MM.1S (cell line): ENCODE data around the gene MMP20.

ENCODE experiments used
- DNase-seq: peaks from one replicate; pipeline ENCODE4 v3.0.0-alpha.2; 2015
- H2AFZ ChIP-seq: fragments of 300-600 bp; sonication (generic); 2 replicates; pipeline ENCODE4 v1.6.0; 2016; ENCODE audit warnings: antibody characterized with exemption, low read length
- H3F3A ChIP-seq: fragments of 300-600 bp; sonication (generic); 2 replicates; pipeline ENCODE4 v1.6.1; 2016; ENCODE audit warnings: mild to moderate bottlenecking, antibody characterized with exemption, low read length, moderate library complexity, mixed read lengths; ENCODE audit not compliant: insufficient read depth
- H3K27ac ChIP-seq: fragments of 300-600 bp; sonication (generic); 2 replicates; pipeline ENCODE4 v1.5.1; 2016; ENCODE audit warnings: mild to moderate bottlenecking, low read length
- H3K27me3 ChIP-seq: fragments of 300-600 bp; sonication (generic); replicated peaks from 2 replicates; pipeline ENCODE4 v1.6.0; 2016; ENCODE audit warnings: low read length; ENCODE audit not compliant: insufficient read depth
- H3K36me3 ChIP-seq: fragments of 300-600 bp; sonication (generic); replicated peaks from 2 replicates; pipeline ENCODE4 v1.6.1; 2016; ENCODE audit warnings: mild to moderate bottlenecking, low read length, mixed read lengths; ENCODE audit not compliant: insufficient read depth
- H3K4me1 ChIP-seq: fragments of 300-600 bp; sonication (generic); 2 replicates; pipeline ENCODE4 v1.6.1; 2016; ENCODE audit warnings: low read length, mixed read lengths
- H3K4me2 ChIP-seq: fragments of 300-600 bp; sonication (generic); 2 replicates; pipeline ENCODE4 v1.6.0; 2016; ENCODE audit warnings: low read depth, low read length
- H3K4me3 ChIP-seq: fragments of 300-600 bp; sonication (generic); 2 replicates; pipeline ENCODE4 v1.5.1; 2016; ENCODE audit warnings: low read length, mixed read lengths
- H3K79me2 ChIP-seq: fragments of 300-600 bp; sonication (generic); 2 replicates; pipeline ENCODE4 v1.6.1; 2016; ENCODE audit warnings: mixed run types, low read length, mixed read lengths
- H3K9ac ChIP-seq: fragments of 300-600 bp; sonication (generic); 2 replicates; pipeline ENCODE4 v1.6.1; 2016; ENCODE audit warnings: low read length, mixed read lengths
- H3K9me2 ChIP-seq: fragments of 300-600 bp; sonication (generic); replicated peaks from 2 replicates; pipeline ENCODE4 v1.6.1; 2016; ENCODE audit warnings: mild to moderate bottlenecking, low read length, mixed read lengths; ENCODE audit not compliant: insufficient read depth
- H3K9me3 ChIP-seq: fragments of 300-600 bp; sonication (generic); replicated peaks from 2 replicates; pipeline ENCODE4 v1.6.1; 2016; ENCODE audit warnings: mild to moderate bottlenecking, low read length, mixed read lengths; ENCODE audit not compliant: insufficient read depth
- H4K20me1 ChIP-seq: fragments of 300-600 bp; sonication (generic); 2 replicates; pipeline ENCODE4 v1.6.1; 2016; ENCODE audit warnings: mild to moderate bottlenecking, low read length, moderate library complexity, mixed read lengths; ENCODE audit not compliant: insufficient read depth
- CTCF ChIP-seq: fragments of 300-600 bp; sonication (generic); IDR thresholded peaks from 2 replicates; pipeline ENCODE4 v1.5.1; 2016; ENCODE audit warnings: antibody characterized with exemption, low read length, mixed read lengths
- EZH2 ChIP-seq: fragments of 300-600 bp; sonication (generic); optimal IDR thresholded peaks from 2 replicates; pipeline ENCODE3; 2017; ENCODE audit warnings: low read depth, mild to moderate bottlenecking, antibody characterized with exemption, low read length, mixed read lengths
- EZH2phosphoT487 ChIP-seq: fragments of 300-600 bp; sonication (generic); IDR thresholded peaks from 2 replicates; pipeline ENCODE4 v1.6.1; 2018; ENCODE audit warnings: antibody characterized with exemption, low read length

The MMP20 gene

GRCh38 chr11:102551169-102551781, 73.9 kb downstream of the MMP20 start:
- H3K4me1 ChIP-seq = no peaks in the 10 kb centered on the region
- no peak overlapping the region for H3K4me2 ChIP-seq
- no peak overlapping the region for H3K4me3 ChIP-seq
- DNase-seq = no peak
- H3F3A ChIP-seq = no peaks in the 10 kb centered on the region
- no peak overlapping the region for H2AFZ ChIP-seq
- no peaks in the 10 kb centered on the region for H3K9me3 ChIP-seq
- H3K9ac ChIP-seq = no peak overlapping the region
- H3K9me2 ChIP-seq = no peaks in the 10 kb centered on the region
- no peaks in the 10 kb centered on the region for H4K20me1 ChIP-seq
- H3K27me3 ChIP-seq = no peaks in the 10 kb centered on the region; the same call in 1 of the 2 replicates
- TF ChIP-seq CTCF (no peak), EZH2 (no peak), EZH2phosphoT487 (no peak)
- no peaks in the 10 kb centered on the region for H3K79me2 ChIP-seq
- H3K36me3 ChIP-seq = no peaks in the 10 kb centered on the region
- no peak overlapping the region for H3K27ac ChIP-seq

- H3K4me3 ChIP-seq = no peak overlapping the region
- TF ChIP-seq EZH2 (no peak), CTCF (no peak), EZH2phosphoT487 (no peak)
- no peak overlapping the region for H3K27ac ChIP-seq
- H3K9me3 ChIP-seq = no peaks in the 10 kb centered on the region
- H3K4me1 ChIP-seq = no peaks in the 10 kb centered on the region
- H3K4me2 ChIP-seq = no peak overlapping the region
- H3K27me3 ChIP-seq = no peaks in the 10 kb centered on the region; the same call in 1 of the 2 replicates
- no peaks in the 10 kb centered on the region for H3K79me2 ChIP-seq
- no peaks in the 10 kb centered on the region for H3F3A ChIP-seq
- no peak for DNase-seq
- no peaks in the 10 kb centered on the region for H3K36me3 ChIP-seq
- no peaks in the 10 kb centered on the region for H3K9me2 ChIP-seq
- H2AFZ ChIP-seq = no peak overlapping the region
- no peaks in the 10 kb centered on the region for H4K20me1 ChIP-seq
- H3K9ac ChIP-seq = no peak overlapping the region
Measured at GRCh38 chr11:102546923-102547471, 78.1 kb downstream of the MMP20 start.

- Histone ChIP-seq H3K4me2 (no peak overlapping the region), H3K9me3 (no peaks in the 10 kb centered on the region), H3K79me2 (no peaks in the 10 kb centered on the region), H3F3A (no peaks in the 10 kb centered on the region), H4K20me1 (no peaks in the 10 kb centered on the region), H3K27ac (no peak overlapping the region), H3K27me3 (no peaks in the 10 kb centered on the region; the same call in 1 of the 2 replicates), H3K4me1 (no peaks in the 10 kb centered on the region), H2AFZ (no peak overlapping the region), H3K9ac (no peak overlapping the region), H3K36me3 (no peaks in the 10 kb centered on the region), H3K4me3 (no peak overlapping the region), H3K9me2 (no peaks in the 10 kb centered on the region)
- DNase-seq = no peak
- no peak for TF ChIP-seq EZH2
- no peak for TF ChIP-seq CTCF
- no peak for TF ChIP-seq EZH2phosphoT487
Measured at GRCh38 chr11:102546427-102546826, 78.7 kb downstream of the MMP20 start.
